ENCODE data around the gene DUSP12.

The DUSP12 gene

GRCh38 chr1:161749509-161750407 is at the start of gene DUSP12:
Gene DUSP12 (plus strand): TSS chr1:161749786. CDS start chr1:161749802, 16 bp downstream.
- peak; percentile 11 for TF ChIP-seq CTCF (IDR thresholded peaks at IDR 0.05; ENCODE audit: control insufficient read depth, insufficient read depth, low read depth, low read length, missing control alignments)
- DNase-seq (ENCODE audit: low read depth): peak; percentile 82
- H3K4me3 ChIP-seq (ENCODE audit: control insufficient read depth, low read depth, low read length): peak within 1 kb of the TSS; percentile 89

- no peak for DNase-seq (ENCODE audit: low read depth)
- no peak overlapping the region for H3K4me3 ChIP-seq (ENCODE audit: control insufficient read depth, low read depth, low read length)
- no peak for TF ChIP-seq CTCF (IDR thresholded peaks at IDR 0.05; ENCODE audit: control insufficient read depth, insufficient read depth, low read depth, low read length, missing control alignments)
Observed at GRCh38 chr1:161702250-161702649, 47.3 kb upstream of the DUSP12 start.

- no peak for DNase-seq (ENCODE audit: low read depth)
- TF ChIP-seq CTCF (IDR thresholded peaks at IDR 0.05; ENCODE audit: control insufficient read depth, insufficient read depth, low read depth, low read length, missing control alignments): no peak
- H3K4me3 ChIP-seq (ENCODE audit: control insufficient read depth, low read depth, low read length): no peak overlapping the region
Observed at GRCh38 chr1:161705537-161705936, 44.0 kb upstream of the DUSP12 start.

- no peak overlapping the region for H3K4me3 ChIP-seq (ENCODE audit: control insufficient read depth, low read depth, low read length)
- TF ChIP-seq CTCF (IDR thresholded peaks at IDR 0.05; ENCODE audit: control insufficient read depth, insufficient read depth, low read depth, low read length, missing control alignments): no peak
- DNase-seq (ENCODE audit: low read depth): peak; percentile 37
Observed at GRCh38 chr1:161706113-161706481, 43.5 kb upstream of the DUSP12 start.

- H3K4me3 ChIP-seq (ENCODE audit: control insufficient read depth, low read depth, low read length): no peak within 1 kb of the TSS
- no peak for TF ChIP-seq CTCF (IDR thresholded peaks at IDR 0.05; ENCODE audit: control insufficient read depth, insufficient read depth, low read depth, low read length, missing control alignments)
- peak; percentile 90 for DNase-seq (ENCODE audit: low read depth)
Observed at GRCh38 chr1:161706482-161707347, 42.9 kb upstream of the DUSP12 start, which contains the start of gene FCRLA. Gene FCRLA (plus strand): TSS chr1:161707229. CDS start chr1:161707265, 36 bp downstream.

GRCh38 chr1:161707503-161707902 is 42.1 kb upstream of the DUSP12 start:
- no peak for TF ChIP-seq CTCF (IDR thresholded peaks at IDR 0.05; ENCODE audit: control insufficient read depth, insufficient read depth, low read depth, low read length, missing control alignments)
- DNase-seq (ENCODE audit: low read depth): no peak
- no peak overlapping the region for H3K4me3 ChIP-seq (ENCODE audit: control insufficient read depth, low read depth, low read length)

Data from AG09309 (cell line).